BJ (cell line): ENCODE measurements around the gene ANKLE2. TPM values are rescaled to one million over a fixed set of nuclear protein-coding genes. Genes with fewer than 3 reads are reported as not detected.
A peak's percentile ranks its signal among the peaks of the same experiment; 100 is the strongest.

Experiments
- CTCF ChIA-PET: fragments of 350-600 bp; formaldehyde crosslinking; extraction: SDS; loops from one replicate; lab custom pipeline; 2021; ENCODE audit warnings: antibody characterized with exemption, inconsistent platforms; lab: Yijun Ruan, JAX
- POLR2A ChIA-PET: fragments of 300-600 bp; sonication (Branson Sonifier 250); formaldehyde crosslinking; extraction: SDS; loops from one replicate; lab custom pipeline; 2021; ENCODE audit warnings: antibody characterized with exemption; lab: Charles Lee
- DNase-seq: peaks from one replicate; pipeline ENCODE4 v3.0.0-alpha.2; 2011; ENCODE audit warnings: low read depth
- H3K27me3 ChIP-seq: 2 replicates; pipeline ENCODE4 v1.6.0; 2011; ENCODE audit warnings: low read length; ENCODE audit not compliant: control insufficient read depth, insufficient read depth
- H3K36me3 ChIP-seq: 2 replicates; pipeline ENCODE4 v1.5.1; 2011; ENCODE audit warnings: low read length; ENCODE audit not compliant: control insufficient read depth, insufficient read depth
- H3K4me3 ChIP-seq: 2 replicates; pipeline ENCODE4 v1.5.1; 2011; ENCODE audit warnings: low read depth, mild to moderate bottlenecking, control low read depth, low read length
- CTCF ChIP-seq: IDR thresholded peaks from 2 replicates; pipeline ENCODE4 v1.5.1; 2011; ENCODE audit warnings: low read depth, mild to moderate bottlenecking, control low read depth, inconsistent platforms, low read length, moderate library complexity; ENCODE audit not compliant: insufficient read depth
- polyA plus RNA-seq: library from polyadenylated mRNA; depleted of rRNA; stranded (reverse); fragments of >200 nt; gene quantifications from 2 replicates; pipeline ENCODE4 v1.2.3, GENCODE V29; 2011

Gene ANKLE2
- polyA plus RNA-seq, 1 experiment: 119 TPM

- no peak for TF ChIP-seq CTCF
- Histone ChIP-seq H3K4me3 (no peak overlapping the region), H3K27me3 (no peaks in the 10 kb centered on the region), H3K36me3 (peaks cover 28% of the 10 kb centered on the region)
- ChIA-PET CTCF (no interaction called here), POLR2A (no interaction called here)
- no peak for DNase-seq
These were observed 45.3 kb downstream of the ANKLE2 start for GRCh38 chr12:132716356-132716755.

- ChIA-PET POLR2A (no interaction called here), CTCF (no interaction called here)
These were observed 45.8 kb downstream of the ANKLE2 start for GRCh38 chr12:132715874-132716273.

GRCh38 chr12:132713123-132713522 lies 48.5 kb downstream of the ANKLE2 start:
- no peak for TF ChIP-seq CTCF
- ChIA-PET POLR2A (no interaction called here), CTCF (no interaction called here)
- Histone ChIP-seq H3K36me3 (peaks cover 11% of the 10 kb centered on the region), H3K27me3 (no peaks in the 10 kb centered on the region), H3K4me3 (no peak overlapping the region)
- DNase-seq: no peak

More at GRCh38 chr12:132715874-132716273, 45.8 kb downstream of the ANKLE2 start:
- peaks cover 24% of the 10 kb centered on the region for H3K36me3 ChIP-seq
- no peak overlapping the region for H3K4me3 ChIP-seq
- no peak for DNase-seq
- H3K27me3 ChIP-seq: no peaks in the 10 kb centered on the region
- TF ChIP-seq CTCF: no peak

- POLR2A ChIA-PET: no interaction called here
These were observed 50.4 kb downstream of the ANKLE2 start for GRCh38 chr12:132711080-132711843.

More at GRCh38 chr12:132711080-132711843, 50.4 kb downstream of the ANKLE2 start:
- no peak for TF ChIP-seq CTCF
- CTCF ChIA-PET: interaction anchor here (1.1 kb wide), 2 partner anchors 8 to 19 kb away, joined by 3 to 5 read pairs; no protein-coding TSS in a partner anchor
- Histone ChIP-seq H3K36me3 (peaks cover 4% of the 10 kb centered on the region; the same call in 1 of the 2 replicates), H3K4me3 (peak overlapping the region; percentile 81), H3K27me3 (no peaks in the 10 kb centered on the region)
- DNase-seq: no peak
